Measurements from ENCODE around the gene CHST11. TPM values are rescaled to one million over a fixed set of nuclear protein-coding genes. Genes with fewer than 3 reads are reported as not detected.

Gene CHST11
- total RNA-seq, 4 donors from 2014 or later: 5.7 to 15.7 (median 7.1) TPM

- intact Hi-C loops (cut with DNase I): no loop called here
- WGBS: 73% methylated on average over 1 of the region's 1 CpG
- no peak for TF ChIP-seq EP300 (IDR thresholded peaks at IDR 0.05)
- no peak for TF ChIP-seq CTCF (IDR thresholded peaks at IDR 0.05)
- no peak for TF ChIP-seq POLR2AphosphoS5 (IDR thresholded peaks at IDR 0.05)
- TF ChIP-seq POLR2A (IDR thresholded peaks at IDR 0.05; ENCODE audit: low read depth): no peak
- Histone ChIP-seq H3K27ac (replicated peaks in 1 of 4) (no peak overlapping the region), H3K4me1 (peaks cover 0 to 4% (median 0%) of the 10 kb centered on the region in 4 donors), H3K4me3 (no peak overlapping the region), H3K27me3 (no peaks in the 10 kb centered on the region), H3K36me3 (no peaks in the 10 kb centered on the region), H3K9me3 (no peaks in the 10 kb centered on the region)
- DNase-seq (ENCODE audit: extremely low spot score): no peak
Measured at GRCh38 chr12:104515899-104516298, 59.2 kb downstream of the CHST11 start.

GRCh38 chr12:104516821-104517220 lies 60.1 kb downstream of the CHST11 start:
- DNase-seq (ENCODE audit: extremely low spot score): no peak
- intact Hi-C loops (cut with DNase I): no loop called here
- no peaks in the 10 kb centered on the region for H3K36me3 ChIP-seq
- WGBS: 87% methylated on average over 1 of the region's 1 CpG
- TF ChIP-seq POLR2AphosphoS5 (IDR thresholded peaks at IDR 0.05) (no peak), CTCF (IDR thresholded peaks at IDR 0.05) (no peak), EP300 (IDR thresholded peaks at IDR 0.05) (no peak)
- H3K9me3 ChIP-seq: no peaks in the 10 kb centered on the region
- H3K4me1 ChIP-seq: peaks cover 0 to 4% (median 0%) of the 10 kb centered on the region in 4 donors
- H3K27ac ChIP-seq (replicated peaks in 1 of 4): no peak overlapping the region
- H3K4me3 ChIP-seq: no peak overlapping the region
- no peaks in the 10 kb centered on the region for H3K27me3 ChIP-seq

GRCh38 chr12:104517880-104518279 lies 61.1 kb downstream of the CHST11 start:
- no peaks in the 10 kb centered on the region for H3K36me3 ChIP-seq
- DNase-seq (ENCODE audit: extremely low spot score): no peak
- TF ChIP-seq POLR2A (IDR thresholded peaks at IDR 0.05; ENCODE audit: low read depth) (no peak), EP300 (IDR thresholded peaks at IDR 0.05) (no peak), CTCF (IDR thresholded peaks at IDR 0.05) (no peak), POLR2AphosphoS5 (IDR thresholded peaks at IDR 0.05) (no peak)
- intact Hi-C loops (cut with DNase I): no loop called here
- H3K4me3 ChIP-seq: no peak overlapping the region
- H3K27me3 ChIP-seq: no peaks in the 10 kb centered on the region
- H3K4me1 ChIP-seq: peaks cover 0 to 4% (median 0%) of the 10 kb centered on the region in 4 donors
- H3K27ac ChIP-seq (replicated peaks in 1 of 4): no peak overlapping the region
- WGBS: 98% methylated on average over 10 of the region's 10 CpGs
- no peaks in the 10 kb centered on the region for H3K9me3 ChIP-seq

- TF ChIP-seq CTCF (IDR thresholded peaks at IDR 0.05) (no peak), POLR2A (IDR thresholded peaks at IDR 0.05; ENCODE audit: low read depth) (no peak), POLR2AphosphoS5 (IDR thresholded peaks at IDR 0.05) (no peak), EP300 (IDR thresholded peaks at IDR 0.05) (no peak)
- 83% methylated on average over 7 of the region's 7 CpGs for WGBS
- peaks cover 4 to 11% (median 6%) of the 10 kb centered on the region in 4 donors for H3K4me1 ChIP-seq
- H3K4me3 ChIP-seq: no peak overlapping the region
- H3K36me3 ChIP-seq: no peaks in the 10 kb centered on the region
- DNase-seq (ENCODE audit: extremely low spot score): no peak
- no peaks in the 10 kb centered on the region for H3K9me3 ChIP-seq
- H3K27me3 ChIP-seq: no peaks in the 10 kb centered on the region
- H3K27ac ChIP-seq (replicated peaks in 1 of 4): no peak overlapping the region
- intact Hi-C loops (cut with DNase I): no loop called here
Measured at GRCh38 chr12:104519190-104520019, 62.7 kb downstream of the CHST11 start.

Measured in esophagus muscularis mucosa (tissue), 4 donors.